Activated naive CD4-positive, alpha-beta T cell treated with anti-CD3 and anti-CD28 coated beads, Interleukin-2, amount 50 U/mL, for 16 hours (primary cell): ENCODE measurements around the gene SLC28A1.

Experiments
- DNase-seq: peaks from one replicate; pipeline ENCODE4 v3.0.0-alpha.2; 2020

The SLC28A1 gene

GRCh38 chr15:84883916-84884781 is at the start of gene SLC28A1:
SLC28A1 (plus strand) TSS chr15:84884662; CDS start chr15:84887761, 3,099 bp downstream.
- DNase-seq = no peak

GRCh38 chr15:84834969-84835368 is 49.5 kb upstream of the SLC28A1 start:
- no peak for DNase-seq

- no peak for DNase-seq
Measured at GRCh38 chr15:84835661-84836337, 48.7 kb upstream of the SLC28A1 start.

GRCh38 chr15:84836844-84837243 is 47.6 kb upstream of the SLC28A1 start:
- no peak for DNase-seq

- DNase-seq = no peak
Measured at GRCh38 chr15:84839714-84840113, 44.7 kb upstream of the SLC28A1 start.

GRCh38 chr15:84840255-84840654 is 44.2 kb upstream of the SLC28A1 start:
- DNase-seq = no peak

- DNase-seq = no peak
Measured at GRCh38 chr15:84840741-84841429, 43.6 kb upstream of the SLC28A1 start.

GRCh38 chr15:84842781-84843180 is 41.7 kb upstream of the SLC28A1 start:
- no peak for DNase-seq

GRCh38 chr15:84844964-84845363 is 39.5 kb upstream of the SLC28A1 start:
- no peak for DNase-seq

GRCh38 chr15:84845631-84846030 is 38.8 kb upstream of the SLC28A1 start:
- peak; percentile 29 for DNase-seq

- no peak for DNase-seq
Measured at GRCh38 chr15:84846269-84846668, 38.2 kb upstream of the SLC28A1 start.

GRCh38 chr15:84847382-84847781 is 37.1 kb upstream of the SLC28A1 start:
- no peak for DNase-seq

- no peak for DNase-seq
Measured at GRCh38 chr15:84852212-84852611, 32.2 kb upstream of the SLC28A1 start.

GRCh38 chr15:84855136-84855535 is 29.3 kb upstream of the SLC28A1 start:
- no peak for DNase-seq

- no peak for DNase-seq
Measured at GRCh38 chr15:84855765-84856164, 28.7 kb upstream of the SLC28A1 start.

- DNase-seq = no peak
Measured at GRCh38 chr15:84856731-84857417, 27.6 kb upstream of the SLC28A1 start.

- DNase-seq = no peak
Measured at GRCh38 chr15:84857418-84858004, 27.0 kb upstream of the SLC28A1 start.

GRCh38 chr15:84858231-84858630 is 26.2 kb upstream of the SLC28A1 start:
- DNase-seq = no peak

- no peak for DNase-seq
Measured at GRCh38 chr15:84859144-84859543, 25.3 kb upstream of the SLC28A1 start.

GRCh38 chr15:84859651-84860050 is 24.8 kb upstream of the SLC28A1 start:
- DNase-seq = no peak

- DNase-seq = no peak
Measured at GRCh38 chr15:84861781-84862180, 22.7 kb upstream of the SLC28A1 start.

- DNase-seq = no peak
Measured at GRCh38 chr15:84862214-84862975, 22.1 kb upstream of the SLC28A1 start.
